HepG2 (cell line): ENCODE results near the gene PLEKHG4B. TPM values are rescaled to one million over a fixed set of nuclear protein-coding genes. Genes with fewer than 3 reads are reported as not detected.

Source experiments
- ATAC-seq: fragments of 200-7000 bp; cut with Tn5 transposase; 3 replicates; pipeline ENCODE4 v1.9.1; 2020; ENCODE audit warnings: mild to moderate bottlenecking, moderate library complexity
- BruUV-seq: library from RNA; stranded (reverse); fragments of 400-500 nt; replicated peaks from 2 replicates; lab custom pipeline; 2021; lab: Mats Ljungman, UMichigan
- CTCF ChIA-PET: fragments of 300-600 bp; formaldehyde crosslinking; extraction: SDS; loops from one replicate; lab custom pipeline; 2021; ENCODE audit warnings: low total read pairs, inconsistent platforms, low intra/inter-chr PET ratio; lab: Yijun Ruan, JAX
- POLR2A ChIA-PET: fragments of 350-600 bp; sonication (Branson Sonifier 250); formaldehyde crosslinking; loops from one replicate; lab custom pipeline; 2020; ENCODE audit warnings: antibody characterized with exemption, inconsistent platforms; lab: Yijun Ruan, JAX
- DNase-seq: peaks from one replicate; pipeline ENCODE4 v3.0.0-alpha.2; 2015; ENCODE audit warnings: low spot score
- FAIRE-seq: peaks from 3 replicates; lab custom pipeline; 2011; peaks lifted over from hg19 to GRCh38; lab: Jason Lieb, UNC
- H2AFZ ChIP-seq: one replicate; pipeline ENCODE4 v1.6.1; 2011; ENCODE audit warnings: low read length, inconsistent platforms
- H3K27ac ChIP-seq: fragments of 300-600 bp; 3 replicates; pipeline ENCODE4 v1.8.0; 2011; ENCODE audit warnings: mixed run types, mild to moderate bottlenecking, mixed read lengths, low read length, inconsistent platforms; ENCODE audit not compliant: insufficient read depth; ENCODE audit errors: extremely low read length
- H3K27me3 ChIP-seq, 2 experiments: fragments of 200-600 bp in 1 of 2; 2 replicates in 1 of 2; 3 replicates in 1 of 2; pipeline versions ENCODE4 v1.6.0 to v1.8.0; 2011; ENCODE audit warnings: low read length in 2 of 2, mild to moderate bottlenecking in 2 of 2, moderate library complexity in 2 of 2, inconsistent platforms in 1 of 2; ENCODE audit not compliant: insufficient read depth in 2 of 2, control insufficient read depth in 1 of 2
- H3K36me3 ChIP-seq, 2 experiments: fragments of 200-600 bp in 1 of 2; replicated peaks in 1 of 2; 2 replicates in 1 of 2; 3 replicates in 1 of 2; pipeline versions ENCODE4 v1.5.1 to v1.8.0; 2011; ENCODE audit warnings: low read length in 2 of 2, inconsistent platforms in 1 of 2; ENCODE audit not compliant: insufficient read depth in 2 of 2, control insufficient read depth in 1 of 2
- H3K4me1 ChIP-seq: 2 replicates; pipeline ENCODE4 v1.5.1; 2012; ENCODE audit warnings: low read length, inconsistent platforms; ENCODE audit not compliant: insufficient read depth
- H3K4me2 ChIP-seq: 2 replicates; pipeline ENCODE4 v1.6.0; 2011; ENCODE audit warnings: low read depth, low read length, inconsistent platforms
- H3K4me3 ChIP-seq, 3 experiments: fragments of 200-600 bp in 1 of 3; sonication (generic), shearing (Covaris generic) in 1 of 3; replicated peaks in 1 of 3; 2 replicates each; pipeline ENCODE4 v1.5.1; 2011 to 2016; ENCODE audit warnings: low read length in 3 of 3, inconsistent platforms in 2 of 3, low read depth in 2 of 3, mild to moderate bottlenecking in 2 of 3, control low read depth in 1 of 3, mixed read lengths in 1 of 3; ENCODE audit not compliant: insufficient read depth in 1 of 3
- H3K79me2 ChIP-seq: one replicate; pipeline ENCODE4 v1.6.1; 2011; ENCODE audit warnings: low read length, inconsistent platforms; ENCODE audit not compliant: insufficient read depth
- H3K9ac ChIP-seq: 2 replicates; pipeline ENCODE4 v1.6.0; 2011; ENCODE audit warnings: mild to moderate bottlenecking, low read depth, low read length, inconsistent platforms; ENCODE audit not compliant: insufficient read depth
- H3K9me3 ChIP-seq: 2 replicates; pipeline ENCODE4 v1.5.1; 2012; ENCODE audit warnings: mild to moderate bottlenecking, low read length
- H4K20me1 ChIP-seq: 2 replicates; pipeline ENCODE4 v1.6.0; 2011; ENCODE audit warnings: inconsistent platforms, mild to moderate bottlenecking, low read length, moderate library complexity; ENCODE audit not compliant: insufficient read depth
- CBX1 ChIP-seq: IDR thresholded peaks from one replicate; pipeline ENCODE4 v1.6.1; 2016; ENCODE audit warnings: antibody characterized with exemption, low read depth
- CBX2 ChIP-seq, 2 experiments: fragments of 200-600 bp in 1 of 2; sonication (generic); formaldehyde crosslinking in 1 of 2; IDR thresholded peaks; 2 replicates each; pipeline versions ENCODE4 v1.7.0 to v1.8.1; 2018 to 2022; ENCODE audit warnings: low read depth in 2 of 2, low read length in 1 of 2, mild to moderate bottlenecking in 1 of 2, missing genetic modification reagents in 1 of 2
- DNMT3B ChIP-seq: conservative IDR thresholded peaks from 2 replicates; pipeline ENCODE4 v1.6.1; 2016; ENCODE audit warnings: missing biosample characterization, control low read depth
- ELK4 ChIP-seq: sonication (generic); formaldehyde crosslinking; IDR thresholded peaks from 2 replicates; pipeline ENCODE4 v1.9.0; 2021; ENCODE audit warnings: missing genetic modification reagents, borderline replicate concordance
- NR2F6 ChIP-seq, 2 experiments: IDR thresholded peaks; 2 replicates each; pipeline ENCODE4 v1.6.1; 2016; ENCODE audit warnings: antibody characterized with exemption in 1 of 2, mild to moderate bottlenecking in 1 of 2
- POLR2A ChIP-seq, 2 experiments: IDR thresholded peaks; 2 replicates each; pipeline ENCODE4 v1.6.1; 2011; ENCODE audit warnings: low read depth in 2 of 2, low read length in 2 of 2, mild to moderate bottlenecking in 1 of 2, moderate library complexity in 1 of 2; ENCODE audit not compliant: insufficient read depth in 1 of 2
- POLR2AphosphoS2 ChIP-seq: IDR thresholded peaks from 2 replicates; pipeline ENCODE4 v1.6.1; 2011; ENCODE audit warnings: low read depth, low read length, improper control_type of control experiment
- SMAD9 ChIP-seq: sonication (generic); formaldehyde crosslinking; IDR thresholded peaks from 2 replicates; pipeline ENCODE4 v1.5.1; 2020; ENCODE audit warnings: mild to moderate bottlenecking, missing genetic modification reagents
- YY1 ChIP-seq: IDR thresholded peaks from 2 replicates; pipeline ENCODE4 v1.6.1; 2011; ENCODE audit warnings: low read length, low read depth, moderate library complexity, mild to moderate bottlenecking; ENCODE audit not compliant: insufficient read depth, insufficient replicate concordance
- ZNF501 ChIP-seq: sonication (generic); formaldehyde crosslinking; IDR thresholded peaks from 2 replicates; pipeline ENCODE4 v1.5.1; 2020; ENCODE audit warnings: mild to moderate bottlenecking, moderate library complexity, missing genetic modification reagents
- ZNF552 ChIP-seq: sonication (generic); formaldehyde crosslinking; IDR thresholded peaks from 2 replicates; pipeline ENCODE4 v1.9.0; 2022; ENCODE audit warnings: missing genetic modification reagents, mild to moderate bottlenecking, borderline replicate concordance
- ZNF691 ChIP-seq: sonication (generic); formaldehyde crosslinking; IDR thresholded peaks from 2 replicates; pipeline ENCODE4 v1.4.0; 2020; ENCODE audit warnings: missing genetic modification reagents, low read depth, mild to moderate bottlenecking, borderline replicate concordance
- ZSCAN20 ChIP-seq: sonication (generic); formaldehyde crosslinking; IDR thresholded peaks from 2 replicates; pipeline ENCODE4 v1.4.0; 2020; ENCODE audit warnings: missing genetic modification reagents, mild to moderate bottlenecking, borderline replicate concordance
- WGBS: methylation state at CpG from one replicate; pipeline ENCODE4 v1.1.6; 2017; ENCODE audit warnings: low lambda C conversion rate; 5-methylcytosine and 5-hydroxymethylcytosine counted together
- in situ Hi-C: cut with HindIII; loops from 2 replicates; pipeline ENCODE4 v1.10.0; 2017; ENCODE audit warnings: low pct_unique_long_range_greater_than_20kb; ENCODE audit not compliant: extremely low pct_ligation_motif_present
- intact Hi-C: fragments of 100-400 bp; cut with micrococcal nuclease; formaldehyde crosslinking; loops from one replicate; pipeline ENCODE4 v1.10.0; 2022; ENCODE audit not compliant: unreplicated experiment
- polyA plus RNA-seq, 8 experiments: library from polyadenylated mRNA; depleted of rRNA in 3 of 8; stranded (reverse) in 7 of 8; unstranded in 1 of 8; fragments of >200 nt; fragmentation: Illumina TruSeq in 4 of 8; extraction: Trizol in 4 of 8; gene quantifications; 2 replicates each; pipeline versions ENCODE4 v1.2.1 to v1.2.3, GENCODE V29; 2011 to 2016; ENCODE audit warnings: low read depth in 4 of 8, missing spikeins in 1 of 8, mixed read lengths in 1 of 8; ENCODE audit not compliant: insufficient read depth in 1 of 8
- total RNA-seq, 5 experiments: library from RNA; depleted of rRNA; stranded (reverse); fragments of >200 nt; fragmentation: Illumina TruSeq; extraction: Trizol; gene quantifications; 2 replicates each; pipeline ENCODE4 v1.2.3, GENCODE V29; 2016; ENCODE audit warnings: low read depth in 1 of 5
- TF ChIP-seq, protein P1 (sequence below): sonication (generic); formaldehyde crosslinking; IDR thresholded peaks from 2 replicates; pipeline ENCODE4 v1.4.0; 2020; ENCODE audit warnings: missing genetic modification reagents
- TF ChIP-seq, protein P2 (sequence below): sonication (generic); formaldehyde crosslinking; IDR thresholded peaks from 2 replicates; pipeline ENCODE4 v1.4.0; 2020; ENCODE audit warnings: mild to moderate bottlenecking, missing genetic modification reagents

Gene PLEKHG4B
- total and polyA plus RNA-seq, 2 of the 13 experiments (the other 11 are each of a cell fraction or from before 2014, with no cell fraction given) = 0.09 TPM; not detected in 1

- CTCF ChIA-PET = no interaction called here
- Histone ChIP-seq H3K79me2 (no peaks in the 10 kb centered on the region), H2AFZ (no peak overlapping the region), H3K4me2 (no peak overlapping the region), H3K27me3 (peaks cover 3 to 52% of the 10 kb centered on the region in 2 experiments), H3K27ac (no peak overlapping the region), H3K9me3 (no peaks in the 10 kb centered on the region), H3K36me3 (no peaks in the 10 kb centered on the region), H3K9ac (no peak overlapping the region), H3K4me3 (no peak overlapping the region), H4K20me1 (no peaks in the 10 kb centered on the region), H3K4me1 (no peaks in the 10 kb centered on the region)
- TF ChIP-seq CBX2 (IDR thresholded peaks at IDR 0.05; ENCODE audit: low read depth, low read length) = no peak
- TF ChIP-seq CBX2 (CRISPR knock-in tag; IDR thresholded peaks at IDR 0.05; ENCODE audit: low read depth) = no peak
- TF ChIP-seq POLR2A (IDR thresholded peaks at IDR 0.05; ENCODE audit: insufficient read depth in 1 of 2, low read depth in 2 of 2, low read length in 2 of 2) = no peak
- no peak for TF ChIP-seq CBX1
- 17% methylated on average over 3 of the region's 5 CpGs for WGBS
- no peak for DNase-seq
- in situ Hi-C loops (no loop called here), intact Hi-C loops (no loop called here)
- POLR2A ChIA-PET = no interaction called here
- no TSS peak for BruUV-seq
- FAIRE-seq = no peak
- ATAC-seq = no peak
Observed at GRCh38 chr5:178110-178509, 86.1 kb downstream of the PLEKHG4B start.

- FAIRE-seq (no peak), DNase-seq (no peak), ATAC-seq (no peak)
- Histone ChIP-seq H3K4me1 (no peaks in the 10 kb centered on the region), H3K36me3 (no peaks in the 10 kb centered on the region), H2AFZ (no peak overlapping the region), H3K79me2 (no peaks in the 10 kb centered on the region), H3K27me3 (peaks cover 0 to 46% of the 10 kb centered on the region in 2 experiments), H3K4me3 (no peak overlapping the region), H4K20me1 (no peaks in the 10 kb centered on the region), H3K4me2 (no peak overlapping the region), H3K9ac (no peak overlapping the region), H3K27ac (no peak overlapping the region), H3K9me3 (no peaks in the 10 kb centered on the region)
- in situ Hi-C loops = no loop called here
- WGBS = 68% methylated on average over 7 of the region's 9 CpGs
- ChIA-PET POLR2A (no interaction called here), CTCF (no interaction called here)
- BruUV-seq = no TSS peak
- intact Hi-C loops = no loop called here
- TF ChIP-seq ZNF552 = no peak
- no peak for TF ChIP-seq YY1
- no peak for TF ChIP-seq SMAD9
- TF ChIP-seq ZNF501 (CRISPR knock-in tag) = no peak
- no peak for TF ChIP-seq ZNF691
- no peak for TF ChIP-seq DNMT3B
- no peak for TF ChIP-seq POLR2AphosphoS2
- TF ChIP-seq, protein P1, sequence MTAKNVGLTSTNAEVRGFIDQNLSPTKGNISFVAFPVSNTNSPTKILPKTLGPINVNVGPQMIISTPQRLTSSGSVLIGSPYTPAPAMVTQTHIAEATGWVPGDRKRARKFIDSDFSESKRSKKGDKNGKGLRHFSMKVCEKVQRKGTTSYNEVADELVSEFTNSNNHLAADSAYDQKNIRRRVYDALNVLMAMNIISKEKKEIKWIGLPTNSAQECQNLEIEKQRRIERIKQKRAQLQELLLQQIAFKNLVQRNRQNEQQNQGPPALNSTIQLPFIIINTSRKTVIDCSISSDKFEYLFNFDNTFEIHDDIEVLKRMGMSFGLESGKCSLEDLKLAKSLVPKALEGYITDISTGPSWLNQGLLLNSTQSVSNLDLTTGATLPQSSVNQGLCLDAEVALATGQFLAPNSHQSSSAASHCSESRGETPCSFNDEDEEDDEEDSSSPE = no peak
- TF ChIP-seq ZSCAN20 (CRISPR knock-in tag) = no peak
- TF ChIP-seq NR2F6 (IDR thresholded peaks at IDR 0.05) = no peak
- TF ChIP-seq NR2F6 (CRISPR knock-in tag; IDR thresholded peaks at IDR 0.05) = no peak
- no peak for TF ChIP-seq ELK4
- TF ChIP-seq, protein P2, sequence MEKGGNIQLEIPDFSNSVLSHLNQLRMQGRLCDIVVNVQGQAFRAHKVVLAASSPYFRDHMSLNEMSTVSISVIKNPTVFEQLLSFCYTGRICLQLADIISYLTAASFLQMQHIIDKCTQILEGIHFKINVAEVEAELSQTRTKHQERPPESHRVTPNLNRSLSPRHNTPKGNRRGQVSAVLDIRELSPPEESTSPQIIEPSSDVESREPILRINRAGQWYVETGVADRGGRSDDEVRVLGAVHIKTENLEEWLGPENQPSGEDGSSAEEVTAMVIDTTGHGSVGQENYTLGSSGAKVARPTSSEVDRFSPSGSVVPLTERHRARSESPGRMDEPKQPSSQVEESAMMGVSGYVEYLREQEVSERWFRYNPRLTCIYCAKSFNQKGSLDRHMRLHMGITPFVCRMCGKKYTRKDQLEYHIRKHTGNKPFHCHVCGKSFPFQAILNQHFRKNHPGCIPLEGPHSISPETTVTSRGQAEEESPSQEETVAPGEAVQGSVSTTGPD (CRISPR knock-in tag) = no peak
Observed at GRCh38 chr5:179401-179800, 87.4 kb downstream of the PLEKHG4B start.
